DMS153 treated with DMSO at 0.1 percent for 48 hours (cell line): Measurements from ENCODE around the gene DGCR8.

Experiments used
- DNase-seq: peaks from one replicate; lab custom pipeline; 2025; ENCODE audit not compliant: unreplicated experiment; lab: John Stamatoyannopoulos, UW

DGCR8 gene

DNA sequence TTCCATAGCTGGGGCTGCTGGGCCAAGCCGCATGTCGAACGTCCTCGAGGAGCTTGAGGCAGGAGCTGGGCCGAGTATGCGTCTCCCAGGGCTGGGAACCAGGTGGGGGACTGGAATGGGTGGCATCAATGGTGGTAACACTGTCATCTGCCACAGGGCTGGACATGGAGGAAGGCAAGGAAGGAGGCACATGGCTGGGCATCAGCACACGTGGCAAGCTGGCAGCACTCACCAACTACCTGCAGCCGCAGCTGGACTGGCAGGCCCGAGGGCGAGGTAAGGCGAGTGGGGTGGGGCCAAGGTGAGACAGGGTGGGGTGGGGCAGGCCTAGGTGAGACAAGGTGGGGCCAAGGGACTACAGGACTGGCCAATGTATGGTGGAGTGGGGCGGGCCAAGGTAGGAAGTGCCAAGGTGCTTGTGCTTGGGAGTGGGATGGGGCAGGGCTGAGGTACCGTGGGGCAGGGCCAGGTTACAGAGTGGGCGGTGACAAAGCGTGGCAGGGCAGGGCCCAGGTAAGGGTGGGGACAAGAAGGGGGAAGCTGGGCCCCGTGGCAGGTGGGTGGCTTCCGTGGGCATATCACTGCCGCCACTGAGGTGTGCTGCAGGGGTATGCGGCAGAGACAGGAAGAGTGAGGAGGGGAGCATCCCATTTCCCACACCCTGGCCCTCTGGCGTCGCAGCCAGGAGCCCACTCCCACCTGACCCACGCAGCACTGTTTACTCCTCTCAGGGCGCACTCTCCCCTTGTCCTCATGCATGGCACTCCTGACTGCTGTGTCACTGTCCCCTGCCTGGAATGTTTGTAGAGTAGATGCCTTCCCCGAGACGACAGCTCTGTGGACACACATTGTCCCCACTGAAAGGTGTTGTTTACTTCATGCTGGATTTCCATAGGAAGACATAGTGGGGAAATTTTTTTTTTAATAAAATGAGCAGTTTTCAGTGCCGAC lies 27.5 kb upstream of the DGCR8 start:
- DNase-seq, result no peak

DNA sequence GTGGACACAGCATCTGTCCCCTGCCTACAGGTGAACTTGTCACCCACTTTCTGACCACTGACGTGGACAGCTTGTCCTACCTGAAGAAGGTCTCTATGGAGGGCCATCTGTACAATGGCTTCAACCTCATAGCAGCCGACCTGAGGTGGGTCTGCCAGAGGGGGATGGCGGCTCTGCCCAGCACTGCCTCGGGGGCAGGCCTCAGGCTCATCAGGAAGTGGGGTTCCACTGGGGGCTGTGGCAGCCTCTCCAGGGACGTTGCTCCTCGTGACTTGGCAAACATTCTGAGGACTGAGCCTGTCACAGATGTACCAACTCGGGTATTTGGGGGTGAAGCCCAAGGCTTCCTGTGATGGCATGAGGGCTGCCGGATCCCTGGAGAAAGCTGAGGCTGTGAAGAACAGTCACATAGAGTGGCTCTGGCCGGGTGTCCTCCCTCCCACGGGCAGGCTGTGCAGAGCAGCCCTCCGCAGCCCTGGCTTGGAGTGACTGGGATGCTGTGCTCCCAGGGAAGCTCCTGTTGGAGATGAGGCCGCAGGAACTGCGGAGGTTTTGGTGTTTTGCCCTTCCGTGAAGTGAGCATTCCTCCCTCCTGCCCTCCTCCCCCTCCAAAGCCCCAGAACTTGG lies 26.5 kb upstream of the DGCR8 start:
- no peak for DNase-seq

DNA sequence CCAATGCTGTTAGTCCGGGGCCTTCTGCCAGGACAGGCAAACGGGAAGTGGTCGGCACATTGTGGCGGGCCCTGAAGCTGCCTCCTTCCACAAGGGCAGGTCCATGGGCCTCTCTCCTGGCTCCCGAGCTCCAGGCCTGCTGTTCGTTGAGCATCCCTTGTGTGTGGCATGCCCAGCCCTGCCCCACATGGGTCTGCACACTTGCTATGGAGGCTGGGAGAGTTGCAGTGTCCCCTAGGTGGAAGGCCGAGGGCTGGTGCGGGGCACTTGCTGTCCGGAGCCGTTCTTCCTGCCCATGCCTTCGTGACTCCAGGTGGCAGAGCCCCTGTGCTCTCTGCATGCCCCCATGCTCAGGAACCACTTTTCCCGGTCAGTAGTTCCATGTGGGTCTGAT lies 26.0 kb upstream of the DGCR8 start:
- DNase-seq, result no peak

DNA sequence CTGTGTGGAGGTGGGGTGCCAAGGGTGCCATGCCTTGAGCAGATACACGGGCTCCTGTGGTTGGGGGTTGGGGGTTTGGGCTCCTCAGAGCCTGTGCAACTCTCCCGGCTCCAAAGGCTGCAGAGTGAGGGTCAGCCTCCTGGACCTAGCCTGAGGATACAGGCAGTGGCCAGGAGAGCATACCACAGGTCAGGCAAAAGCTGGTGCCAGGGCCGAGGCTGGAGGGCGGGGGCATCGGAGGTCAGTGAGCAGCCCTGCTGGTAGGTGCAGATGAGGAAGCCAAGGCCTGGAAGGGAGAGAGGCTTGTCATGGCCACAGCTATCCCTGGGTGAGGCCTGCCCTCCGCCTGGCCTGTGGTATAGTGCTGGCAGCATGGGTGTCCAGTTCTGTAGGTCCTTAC lies 25.6 kb upstream of the DGCR8 start:
- no peak for DNase-seq

DNA sequence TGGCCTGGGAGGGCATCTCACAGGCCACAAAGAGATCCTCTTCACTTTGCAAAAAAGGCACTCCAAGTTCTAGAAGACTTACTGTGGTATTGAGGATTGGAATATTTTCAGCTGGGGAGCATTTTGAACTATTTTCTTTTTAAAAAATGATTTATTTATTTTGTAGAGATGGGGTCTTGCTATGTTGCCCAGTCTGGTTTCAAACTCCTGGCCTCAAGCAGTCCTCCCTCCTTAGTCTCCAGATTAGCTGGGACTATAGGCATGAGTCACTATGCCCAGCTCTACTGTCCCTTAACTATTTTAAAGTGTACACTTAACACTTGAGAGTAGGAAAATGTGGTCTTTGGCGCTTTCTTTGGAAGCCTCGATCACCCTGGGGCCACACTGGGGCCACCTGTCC lies 24.9 kb upstream of the DGCR8 start:
- DNase-seq, result no peak

DNA sequence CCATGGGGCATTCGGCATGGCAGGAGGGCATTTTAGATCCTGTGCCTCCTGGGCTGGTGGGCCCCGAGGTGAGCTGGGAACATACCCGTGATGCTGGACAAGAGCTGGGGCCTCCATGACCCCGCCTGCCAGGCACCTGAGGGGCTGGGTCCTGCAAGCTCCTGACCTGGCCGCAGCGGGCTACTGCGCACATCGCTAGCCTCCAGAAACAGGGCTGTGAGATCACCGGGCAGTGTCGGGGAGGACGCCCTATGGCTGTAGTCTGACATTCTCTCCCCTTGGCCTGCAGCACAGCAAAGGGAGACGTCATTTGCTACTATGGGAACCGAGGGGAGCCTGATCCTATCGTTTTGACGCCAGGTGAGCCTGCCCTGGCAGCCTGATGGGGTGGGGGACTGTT lies 24.4 kb upstream of the DGCR8 start:
- no peak for DNase-seq

DNA sequence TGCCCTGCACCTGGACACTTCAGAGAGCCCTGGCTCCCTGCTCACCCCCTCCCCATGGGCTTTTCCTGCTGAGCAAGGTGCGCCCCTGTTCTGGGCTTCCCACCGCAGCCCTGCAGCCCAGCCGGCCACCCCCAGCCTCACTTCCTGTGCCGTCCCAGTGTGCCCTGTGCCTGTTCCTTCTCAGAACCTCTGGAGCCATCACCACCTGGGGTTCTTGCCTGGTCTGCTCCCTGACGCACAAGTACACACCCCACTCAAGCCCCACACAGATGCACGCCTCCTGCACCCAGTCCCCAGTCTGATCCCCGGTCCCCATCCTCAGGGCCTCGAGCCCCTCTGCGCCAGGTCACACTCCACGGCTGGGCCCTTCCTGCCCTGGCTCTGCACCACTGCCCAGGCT lies 23.9 kb upstream of the DGCR8 start:
- no peak for DNase-seq

DNA sequence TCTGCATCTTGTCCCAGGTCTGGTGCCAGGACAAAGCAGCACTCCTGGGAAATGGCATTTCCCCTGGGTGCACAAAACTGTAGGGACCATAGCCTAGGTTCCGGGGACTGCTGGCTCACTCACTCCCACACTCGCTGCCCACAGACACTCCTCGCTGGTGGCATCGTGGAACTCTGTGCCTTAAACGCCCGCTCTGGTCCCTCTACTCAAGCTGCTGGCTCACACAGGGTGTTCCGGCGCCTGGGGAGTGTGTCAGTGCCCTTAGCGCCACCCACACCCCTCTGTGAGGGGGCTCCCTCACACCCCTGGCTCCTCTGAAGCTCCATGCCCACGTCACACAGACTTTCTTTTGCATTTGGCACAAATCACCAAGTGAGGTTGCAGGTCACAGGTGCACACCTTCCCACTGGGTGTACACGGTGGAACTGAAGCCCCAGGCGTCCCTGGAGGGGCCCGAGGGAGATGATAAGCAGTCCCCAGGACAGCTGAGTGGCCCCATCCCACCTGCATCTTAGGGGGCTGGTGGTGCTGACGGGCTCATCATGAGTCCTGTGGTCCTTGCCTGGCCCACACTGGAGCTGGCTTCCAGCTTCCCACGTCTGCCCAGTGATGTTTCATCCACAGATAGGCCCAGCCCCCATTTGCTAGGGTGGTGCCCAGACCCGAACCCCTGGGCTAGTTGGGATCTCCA lies 23.2 kb upstream of the DGCR8 start:
- no peak for DNase-seq

DNA sequence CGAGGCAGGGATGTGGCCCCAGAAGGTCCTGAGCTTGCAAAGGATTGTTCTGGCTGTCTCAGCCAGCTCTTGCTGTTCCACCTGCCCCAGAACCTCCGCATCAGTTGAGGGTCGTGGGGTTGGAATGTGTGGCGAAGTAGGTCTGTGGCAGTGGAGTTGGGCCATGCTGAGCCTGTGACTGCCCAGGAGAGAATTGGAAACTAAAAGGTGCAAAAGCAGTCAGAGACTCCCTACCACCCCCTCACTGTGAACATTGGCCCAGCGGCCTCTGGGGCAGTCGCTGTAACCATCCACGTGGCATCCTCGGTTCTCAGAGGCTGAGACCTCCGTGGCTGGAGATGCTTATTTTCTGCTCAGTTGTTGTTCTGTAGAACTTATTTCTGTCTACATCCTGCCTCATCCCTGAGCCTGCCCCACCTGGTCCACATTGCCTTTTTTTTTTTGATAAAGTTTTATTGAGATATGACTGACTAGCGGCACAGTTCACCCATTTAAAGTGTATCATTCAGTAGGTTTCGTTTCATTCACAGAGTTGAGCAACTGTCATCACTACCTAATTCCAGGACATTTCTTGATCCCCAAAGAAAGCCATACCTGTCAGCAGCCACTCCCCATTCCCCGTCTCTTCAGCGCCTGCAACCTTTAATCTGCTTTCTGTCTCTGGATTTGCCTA lies 22.3 kb upstream of the DGCR8 start:
- no peak for DNase-seq

DNA sequence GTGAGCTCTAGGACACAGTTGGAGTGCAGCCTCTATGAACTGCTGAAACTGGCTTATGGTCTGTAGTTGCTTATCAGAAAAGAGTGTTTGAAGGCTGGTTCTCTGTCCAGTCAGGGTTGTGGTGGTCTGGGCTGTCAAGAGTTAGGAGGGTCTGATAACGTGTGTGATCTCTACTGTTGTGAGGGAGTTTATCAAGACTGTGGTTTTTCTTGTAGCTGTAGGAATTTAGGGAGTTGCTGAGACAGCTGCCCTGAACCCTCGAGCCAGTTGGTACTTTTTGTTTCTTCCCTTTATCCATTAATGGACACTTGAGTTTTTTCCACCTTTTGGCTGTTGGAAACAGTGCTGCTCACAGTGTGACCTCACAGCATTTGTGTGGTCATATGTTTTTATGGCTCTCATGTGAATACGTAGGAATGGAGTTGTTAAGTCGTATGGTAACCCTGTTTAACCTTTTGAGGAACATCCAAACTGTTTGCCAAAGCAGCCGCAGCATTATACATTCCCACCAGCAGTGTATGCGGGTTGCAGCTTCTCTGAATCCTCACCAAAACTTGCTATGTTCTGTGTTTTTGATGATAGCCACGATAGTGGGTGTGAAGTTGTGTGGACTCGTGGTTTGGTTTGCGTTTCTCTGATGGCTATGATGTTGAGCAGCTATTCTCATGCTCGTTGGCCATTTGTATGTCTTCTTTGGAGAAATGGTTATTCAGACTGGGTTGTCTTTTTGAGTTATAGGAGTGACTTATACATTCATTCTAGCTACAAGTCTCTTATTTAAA lies 20.9 kb upstream of the DGCR8 start:
- no peak for DNase-seq

DNA sequence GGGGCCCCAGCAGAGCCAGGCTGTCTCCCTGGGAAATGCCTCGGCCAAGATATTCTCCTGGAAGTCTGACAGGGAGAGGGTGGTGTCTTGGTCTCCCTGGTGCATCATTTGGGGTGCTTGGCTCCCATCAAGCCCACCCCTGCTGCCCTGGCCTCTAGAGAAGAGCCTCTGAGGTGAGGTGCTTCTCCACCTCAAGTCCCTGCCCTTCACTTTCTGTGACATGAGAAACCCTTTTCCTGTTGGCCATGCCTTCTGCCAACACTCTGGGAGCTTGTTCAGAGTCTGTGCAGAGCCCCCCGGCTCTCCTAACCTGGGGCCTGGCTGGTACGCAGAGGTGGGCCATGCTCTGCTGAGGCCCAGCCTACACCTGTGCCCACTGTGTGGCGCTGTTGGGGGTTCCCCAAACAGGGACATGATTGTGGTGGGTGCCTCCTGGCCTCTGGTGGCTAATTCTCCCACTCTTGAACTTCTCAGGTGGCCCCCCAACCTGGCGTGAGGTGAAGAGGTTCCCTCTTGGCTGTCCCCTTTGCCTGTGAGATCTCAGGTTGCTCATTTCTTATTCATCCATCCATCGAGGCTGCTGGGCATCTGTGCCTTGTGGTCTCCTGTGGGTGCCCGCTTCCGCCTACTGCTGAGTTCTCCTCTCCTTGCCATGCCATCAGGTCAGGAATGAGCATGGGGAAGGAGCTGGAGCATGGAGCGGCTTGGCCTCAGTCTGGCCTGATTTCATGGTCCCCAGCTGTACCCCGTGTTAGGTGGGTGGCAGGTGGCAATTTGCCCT lies 19.2 kb upstream of the DGCR8 start:
- DNase-seq, result no peak

DNA sequence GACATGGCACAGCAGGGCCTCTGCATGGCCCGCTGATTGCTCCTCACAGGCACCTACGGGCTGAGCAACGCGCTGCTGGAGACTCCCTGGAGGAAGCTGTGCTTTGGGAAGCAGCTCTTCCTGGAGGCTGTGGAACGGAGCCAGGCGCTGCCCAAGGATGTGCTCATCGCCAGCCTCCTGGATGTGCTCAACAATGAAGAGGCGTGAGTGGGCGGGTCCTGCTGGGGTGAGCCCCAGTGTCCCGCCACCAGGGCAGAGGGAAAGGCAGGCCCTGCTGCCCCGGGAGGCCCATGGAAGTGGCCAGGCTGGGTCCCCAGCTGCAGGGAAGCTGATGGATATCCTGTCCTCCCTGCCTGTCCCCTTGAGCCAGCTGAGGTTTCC lies 18.6 kb upstream of the DGCR8 start:
- no peak for DNase-seq

DNA sequence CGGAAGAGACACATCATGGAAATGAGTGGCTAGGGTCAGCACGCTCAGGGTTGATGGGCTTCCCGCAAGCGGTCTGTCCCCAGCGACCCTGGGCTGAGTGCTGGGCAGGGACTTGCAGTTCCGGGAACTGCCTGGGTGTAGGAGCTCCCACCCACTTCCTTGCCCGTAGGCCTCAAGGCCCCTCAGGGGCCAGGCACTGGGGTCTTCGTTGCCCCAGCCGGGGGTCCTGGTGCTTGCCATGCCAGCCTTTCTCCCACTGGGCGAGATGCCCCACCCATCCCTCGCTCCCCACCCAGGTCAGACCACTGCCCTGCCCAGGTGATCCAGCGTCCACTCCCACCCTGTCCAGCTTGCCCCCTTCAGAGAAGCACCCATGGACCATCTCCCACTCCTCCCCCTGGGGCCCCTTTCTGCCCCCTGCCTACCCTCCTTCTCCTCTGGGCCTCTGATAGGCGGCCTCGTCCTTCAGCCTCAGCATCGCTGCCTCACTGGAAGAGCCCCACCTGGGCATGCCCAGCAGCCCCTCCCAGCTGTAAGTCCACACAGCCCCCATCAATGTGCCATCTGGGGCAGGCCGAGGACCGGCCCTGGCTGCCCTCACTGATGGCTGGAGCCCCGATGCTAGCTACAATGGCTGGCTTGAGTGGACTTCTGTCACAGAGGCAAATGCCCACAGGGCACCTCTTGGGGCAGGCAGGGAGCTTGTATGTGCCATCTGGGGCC lies 17.8 kb upstream of the DGCR8 start:
- no peak for DNase-seq

DNA sequence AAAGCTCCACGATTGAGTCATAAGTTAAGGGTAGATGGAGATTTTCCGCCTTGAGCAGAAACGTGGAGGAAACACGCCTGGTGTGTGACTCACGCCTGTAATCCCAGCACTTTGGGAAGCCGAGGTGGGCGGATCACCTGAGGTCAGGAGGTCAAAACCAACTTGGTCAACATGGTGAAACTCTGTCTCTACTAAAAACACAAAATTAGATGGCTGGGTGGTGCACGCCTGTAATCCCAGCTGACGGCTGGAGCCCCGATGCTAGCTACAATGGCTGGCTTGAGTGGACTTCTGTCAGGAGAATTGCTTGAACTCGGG lies 17.3 kb upstream of the DGCR8 start:
- no peak for DNase-seq

DNA sequence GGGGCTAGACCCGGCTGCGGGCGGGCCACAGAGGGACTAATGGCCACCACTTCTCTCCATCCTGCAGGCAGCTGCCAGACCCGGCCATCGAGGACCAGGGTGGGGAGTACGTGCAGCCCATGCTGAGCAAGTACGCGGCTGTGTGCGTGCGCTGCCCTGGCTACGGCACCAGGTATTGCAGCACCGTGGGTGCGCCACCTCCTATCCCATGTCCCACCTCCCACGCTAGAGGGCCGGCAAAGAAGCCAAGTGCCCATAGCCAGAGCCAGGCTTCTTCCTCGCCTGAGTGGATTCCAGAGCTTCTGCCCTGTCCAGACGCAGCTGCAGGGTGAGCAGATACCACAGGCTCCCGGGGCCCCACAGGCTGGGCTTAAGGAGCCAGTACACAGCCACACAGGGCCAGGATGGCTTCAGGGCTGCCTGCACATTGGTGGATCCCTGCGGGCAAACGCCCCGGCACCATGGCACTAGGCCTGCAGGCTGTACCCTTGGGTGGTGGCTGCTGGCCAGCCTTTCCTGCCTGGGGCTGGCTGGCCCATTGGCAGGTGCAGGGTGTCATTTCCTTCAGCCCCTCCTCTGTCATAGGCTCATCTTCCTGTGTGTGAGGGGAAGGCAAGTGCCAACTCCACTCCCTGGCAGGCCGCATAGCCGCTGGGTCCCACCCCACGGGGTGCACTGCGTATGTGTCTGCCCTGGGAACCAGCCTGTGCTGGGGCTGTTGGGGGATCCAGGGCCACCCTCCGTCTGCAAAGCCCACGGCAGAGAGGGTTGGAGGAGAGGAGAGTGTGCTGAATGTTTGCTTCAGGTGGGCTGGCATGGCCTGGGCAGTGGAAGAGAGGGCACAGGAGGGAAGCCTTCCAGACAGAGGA lies 16.5 kb upstream of the DGCR8 start:
- DNase-seq, result no peak

DNA sequence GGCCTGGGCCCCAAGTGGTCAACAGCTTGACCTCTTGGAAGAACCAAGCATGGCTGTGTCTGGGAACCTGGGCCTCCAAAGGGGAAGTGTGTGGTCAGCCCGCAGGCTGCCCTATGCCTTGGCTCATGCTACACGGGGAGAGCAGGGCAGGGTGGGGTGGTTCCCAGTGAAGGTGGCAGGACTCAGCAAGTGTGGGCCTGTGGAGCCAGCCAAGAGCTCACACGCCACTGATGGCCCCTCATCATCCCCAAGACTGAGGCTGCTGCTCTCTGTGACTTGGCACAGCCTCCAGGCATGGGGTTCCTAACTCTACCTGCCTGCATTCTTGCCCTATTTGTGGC lies 15.9 kb upstream of the DGCR8 start:
- no peak for DNase-seq

DNA sequence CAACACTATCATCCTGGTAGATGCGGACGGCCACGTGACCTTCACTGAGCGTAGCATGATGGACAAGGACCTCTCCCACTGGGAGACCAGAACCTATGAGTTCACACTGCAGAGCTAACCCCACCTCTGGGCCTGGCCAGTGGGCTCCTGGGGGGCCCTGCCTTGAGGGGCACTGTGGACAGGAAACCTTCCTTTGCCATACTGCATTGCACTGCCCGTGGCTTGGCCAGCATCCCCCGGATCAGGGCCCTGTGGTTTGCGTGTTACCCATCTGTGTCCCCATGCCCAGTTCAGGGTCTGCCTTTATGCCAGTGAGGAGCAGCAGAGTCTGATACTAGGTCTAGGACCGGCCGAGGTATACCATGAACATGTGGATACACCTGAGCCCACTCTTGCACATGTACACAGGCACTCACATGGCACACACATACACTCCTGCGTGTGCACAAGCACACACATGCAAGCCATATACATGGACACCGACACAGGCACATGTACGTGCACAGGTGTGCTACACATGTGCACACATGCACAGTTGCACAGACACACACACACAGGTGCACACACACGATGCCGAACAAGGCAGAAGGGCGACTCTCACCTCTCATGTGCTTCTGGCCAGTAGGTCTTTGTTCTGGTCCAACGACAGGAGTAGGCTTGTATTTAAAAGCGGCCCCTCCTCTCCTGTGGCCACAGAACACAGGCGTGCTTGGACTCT lies 15.3 kb upstream of the DGCR8 start:
- no peak for DNase-seq
